H9 (cell line): Measurements from ENCODE around the gene NSMF. TPM values are rescaled to one million over a fixed set of nuclear protein-coding genes. Genes with fewer than 3 reads are reported as not detected.
"Not testable (repeated sequence)": the region's sequence is repeated elsewhere in the genome, so short reads cannot be mapped to it uniquely, and the experiment has no call there.

Source experiments
- DNase-seq: peaks from one replicate; pipeline ENCODE4 v3.0.0-alpha.2; 2017
- H2AFZ ChIP-seq: one replicate; pipeline ENCODE4 v1.6.1; 2013; ENCODE audit warnings: mild to moderate bottlenecking, low read length, control low read depth, moderate library complexity
- H2AK5ac ChIP-seq: 2 replicates; pipeline ENCODE4 v1.6.1; 2013; ENCODE audit warnings: low read length, control low read depth, mixed read lengths; ENCODE audit not compliant: insufficient read length
- H2BK120ac ChIP-seq: one replicate; pipeline ENCODE4 v1.6.1; 2013; ENCODE audit warnings: low read depth, mild to moderate bottlenecking, low read length, control low read depth, inconsistent platforms; ENCODE audit not compliant: poor library complexity, severe bottlenecking
- H2BK12ac ChIP-seq: 2 replicates; pipeline ENCODE4 v1.6.1; 2013; ENCODE audit warnings: low read length, control low read depth, mixed read lengths, low read depth; ENCODE audit not compliant: insufficient read length
- H2BK15ac ChIP-seq: 2 replicates; pipeline ENCODE4 v1.6.1; 2013; ENCODE audit warnings: low read depth, low read length, control low read depth
- H2BK20ac ChIP-seq: one replicate; pipeline ENCODE4 v1.6.1; 2013; ENCODE audit warnings: low read depth, mild to moderate bottlenecking, low read length, control low read depth, inconsistent platforms; ENCODE audit not compliant: poor library complexity, severe bottlenecking
- H2BK5ac ChIP-seq: 2 replicates; pipeline ENCODE4 v1.6.1; 2013; ENCODE audit warnings: low read length, control low read depth, mixed read lengths; ENCODE audit not compliant: insufficient read length
- H3K14ac ChIP-seq: 2 replicates; pipeline ENCODE4 v1.6.1; 2013; ENCODE audit warnings: low read length, control low read depth; ENCODE audit not compliant: insufficient read depth
- H3K18ac ChIP-seq: 2 replicates; pipeline ENCODE4 v1.6.1; 2013; ENCODE audit warnings: low read depth, mild to moderate bottlenecking, mixed read lengths, low read length, control low read depth; ENCODE audit not compliant: insufficient read length
- H3K23ac ChIP-seq: 2 replicates; pipeline ENCODE4 v1.6.1; 2013; ENCODE audit warnings: low read length, control low read depth, mixed read lengths, low read depth; ENCODE audit not compliant: insufficient read length
- H3K23me2 ChIP-seq: 2 replicates; pipeline ENCODE4 v1.6.1; 2013; ENCODE audit warnings: low read depth, mild to moderate bottlenecking, mixed read lengths, low read length, control low read depth; ENCODE audit not compliant: insufficient read length, poor library complexity, severe bottlenecking
- H3K27ac ChIP-seq: 2 replicates; pipeline ENCODE4 v1.5.1; 2013; ENCODE audit warnings: low read length, control low read depth, mixed read lengths, low read depth; ENCODE audit not compliant: insufficient read length
- H3K27me3 ChIP-seq: 2 replicates; pipeline ENCODE4 v1.6.1; 2013; ENCODE audit warnings: low read length, control low read depth, inconsistent platforms; ENCODE audit not compliant: insufficient read depth
- H3K4ac ChIP-seq: 2 replicates; pipeline ENCODE4 v1.6.1; 2013; ENCODE audit warnings: low read depth, mild to moderate bottlenecking, control low read depth, inconsistent platforms, low read length, moderate library complexity
- H3K4me1 ChIP-seq: 2 replicates; pipeline ENCODE4 v1.6.1; 2013; ENCODE audit warnings: low read length, control low read depth, inconsistent platforms; ENCODE audit not compliant: insufficient read depth
- H3K4me2 ChIP-seq: 2 replicates; pipeline ENCODE4 v1.6.1; 2013; ENCODE audit warnings: low read length, control low read depth, mixed read lengths; ENCODE audit not compliant: insufficient read length, insufficient read depth
- H3K56ac ChIP-seq: 2 replicates; pipeline ENCODE4 v1.6.1; 2013; ENCODE audit warnings: low read depth, mild to moderate bottlenecking, mixed read lengths, low read length, control low read depth; ENCODE audit not compliant: insufficient read length
- H3K79me1 ChIP-seq: 2 replicates; pipeline ENCODE4 v1.6.1; 2013; ENCODE audit warnings: low read depth, mild to moderate bottlenecking, moderate library complexity, low read length, control low read depth, inconsistent platforms; ENCODE audit not compliant: insufficient read depth, poor library complexity, severe bottlenecking
- H3K79me2 ChIP-seq: 2 replicates; pipeline ENCODE4 v1.6.1; 2013; ENCODE audit warnings: low read length, control low read depth, inconsistent platforms; ENCODE audit not compliant: insufficient read depth
- H3K9ac ChIP-seq: 2 replicates; pipeline ENCODE4 v1.6.1; 2013; ENCODE audit warnings: low read length, control low read depth, mixed read lengths; ENCODE audit not compliant: insufficient read length; ENCODE audit errors: extremely low read depth
- H3K9me3 ChIP-seq: one replicate; pipeline ENCODE4 v1.6.1; 2013; ENCODE audit warnings: low read depth, low read length, inconsistent platforms; ENCODE audit not compliant: control insufficient read depth
- H3T11ph ChIP-seq: one replicate; pipeline ENCODE4 v1.6.1; 2013; ENCODE audit warnings: mild to moderate bottlenecking, low read length, control low read depth, inconsistent platforms
- H4K20me1 ChIP-seq: one replicate; pipeline ENCODE4 v1.6.1; 2013; ENCODE audit not compliant: control insufficient read depth, insufficient read length, insufficient read depth
- H4K5ac ChIP-seq: 2 replicates; pipeline ENCODE4 v1.6.1; 2013; ENCODE audit warnings: low read depth, mild to moderate bottlenecking, mixed read lengths, low read length, control low read depth; ENCODE audit not compliant: insufficient read length
- H4K8ac ChIP-seq: replicated peaks from 2 replicates; pipeline ENCODE4 v1.6.1; 2013; ENCODE audit warnings: low read length, control low read depth, mixed read lengths, low read depth; ENCODE audit not compliant: insufficient read length
- H4K91ac ChIP-seq: 2 replicates; pipeline ENCODE4 v1.6.1; 2013; ENCODE audit warnings: low read depth, mild to moderate bottlenecking, moderate library complexity, mixed read lengths, low read length, control low read depth; ENCODE audit not compliant: insufficient read length
- H3K27ac Mint-ChIP-seq, 3 experiments: 2 replicates in 2 of 3; 3 replicates in 1 of 3; pipeline ENCODE4 v1.8.0; 2020 to 2021; ENCODE audit warnings: mixed read lengths in 3 of 3, mild to moderate bottlenecking in 1 of 3, moderate library complexity in 1 of 3
- H3K27me3 Mint-ChIP-seq: 2 replicates; pipeline ENCODE4 v1.8.0; 2021; ENCODE audit warnings: low read depth, mild to moderate bottlenecking, moderate library complexity, mixed read lengths
- H3K36me3 Mint-ChIP-seq, 3 experiments: 2 replicates in 2 of 3; 3 replicates in 1 of 3; pipeline ENCODE4 v1.8.0; 2020 to 2021; ENCODE audit warnings: low read depth in 3 of 3, mixed read lengths in 3 of 3; ENCODE audit not compliant: insufficient read depth in 1 of 3
- H3K4me1 Mint-ChIP-seq, 2 experiments: 2 replicates each; pipeline ENCODE4 v1.8.0; 2020; ENCODE audit warnings: mixed read lengths in 2 of 2
- H3K4me3 Mint-ChIP-seq, 2 experiments: 2 replicates in 1 of 2; 3 replicates in 1 of 2; pipeline ENCODE4 v1.8.0; 2020 to 2021; ENCODE audit warnings: mild to moderate bottlenecking in 2 of 2, mixed read lengths in 2 of 2, moderate library complexity in 1 of 2
- H3K9me3 Mint-ChIP-seq, 2 experiments: 2 replicates in 1 of 2; 3 replicates in 1 of 2; pipeline ENCODE4 v1.8.0; 2020; ENCODE audit warnings: mild to moderate bottlenecking in 2 of 2, mixed read lengths in 2 of 2, moderate library complexity in 1 of 2
- WGBS: extraction: QIAGEN DNeasy Blood & Tissue Kit; methylation state at CpG from one replicate; pipeline ENCODE4 v1.1.7; 2013; ENCODE audit warnings: missing lambda C conversion rate, low lambda C conversion rate, mixed read lengths; ENCODE audit not compliant: insufficient read length; ENCODE audit errors: extremely low coverage; 5-methylcytosine and 5-hydroxymethylcytosine counted together
- total RNA-seq: library from RNA; stranded (reverse); gene quantifications from 2 replicates; pipeline ENCODE4 v1.2.1, GENCODE V29; 2021
- TF ChIP-seq, protein P1 (sequence below): fragments of 200-600 bp; sonication (generic); conservative IDR thresholded peaks from 3 replicates; pipeline ENCODE4 v1.8.0; 2021; ENCODE audit warnings: antibody characterized with exemption, mild to moderate bottlenecking

NSMF gene
- total RNA-seq, 1 experiment from 2014 or later: 46.3 TPM

DNA sequence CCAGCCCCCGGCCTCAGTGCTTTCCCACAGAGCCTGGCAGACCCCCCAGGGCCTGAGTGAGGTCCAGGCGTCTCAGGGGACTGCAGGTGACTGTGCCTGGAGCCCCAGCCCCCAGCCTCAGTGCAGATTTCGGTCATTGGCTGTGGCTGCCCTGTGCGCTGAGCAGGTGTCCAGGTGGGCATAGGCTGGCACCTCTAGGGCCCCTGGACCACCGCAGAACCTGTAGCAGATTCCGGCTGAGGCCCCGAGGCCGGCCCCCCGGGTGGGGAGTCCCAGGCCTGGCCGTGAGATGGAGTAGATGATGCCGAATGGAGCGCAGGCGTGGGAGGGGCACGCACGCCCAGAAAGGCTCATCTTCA is 48.3 kb downstream of the NSMF start:
- H3K27ac Mint-ChIP-seq: no peak overlapping the region
- Histone ChIP-seq H3K4me2 (no peak overlapping the region), H2BK12ac (no peak overlapping the region), H2BK120ac (no peak overlapping the region), H2BK20ac (no peak overlapping the region), H2AK5ac (no peak overlapping the region), H3K4me1 (no peaks in the 10 kb centered on the region), H3K4ac (no peak overlapping the region), H3K79me2 (no peaks in the 10 kb centered on the region), H3K14ac (no peak overlapping the region), H2BK15ac (peak overlapping the region; percentile 40; the same call in 1 of the 2 replicates), H2AFZ (no peak overlapping the region), H3K23ac (no peak overlapping the region), H2BK5ac (no peak overlapping the region), H4K5ac (no peak overlapping the region), H3K18ac (no peak overlapping the region), H3K9ac (no peak overlapping the region), H3K27ac (no peak overlapping the region), H3K56ac (no peak overlapping the region), H3K9me3 (no peaks in the 10 kb centered on the region), H4K20me1 (no peaks in the 10 kb centered on the region), H3K23me2 (peaks cover 3% of the 10 kb centered on the region), H3T11ph (no peak overlapping the region), H3K27me3 (no peaks in the 10 kb centered on the region), H3K79me1 (no peaks in the 10 kb centered on the region), H4K8ac (no peak overlapping the region), H4K91ac (no peak overlapping the region)
- no peaks in the 10 kb centered on the region for H3K9me3 Mint-ChIP-seq
- H3K36me3 Mint-ChIP-seq: peaks cover 0 to 2% (median 0%) of the 10 kb centered on the region in 3 experiments; a peak in 1 of 7 replicates
- DNase-seq: peak; percentile 21
- no CpG with 5 or more reads among the region's 15 CpGs for WGBS
- peaks cover 4% of the 10 kb centered on the region; the same call in 1 of the 2 replicates for H3K27me3 Mint-ChIP-seq
- no peak overlapping the region for H3K4me3 Mint-ChIP-seq
- TF ChIP-seq, protein P1, sequence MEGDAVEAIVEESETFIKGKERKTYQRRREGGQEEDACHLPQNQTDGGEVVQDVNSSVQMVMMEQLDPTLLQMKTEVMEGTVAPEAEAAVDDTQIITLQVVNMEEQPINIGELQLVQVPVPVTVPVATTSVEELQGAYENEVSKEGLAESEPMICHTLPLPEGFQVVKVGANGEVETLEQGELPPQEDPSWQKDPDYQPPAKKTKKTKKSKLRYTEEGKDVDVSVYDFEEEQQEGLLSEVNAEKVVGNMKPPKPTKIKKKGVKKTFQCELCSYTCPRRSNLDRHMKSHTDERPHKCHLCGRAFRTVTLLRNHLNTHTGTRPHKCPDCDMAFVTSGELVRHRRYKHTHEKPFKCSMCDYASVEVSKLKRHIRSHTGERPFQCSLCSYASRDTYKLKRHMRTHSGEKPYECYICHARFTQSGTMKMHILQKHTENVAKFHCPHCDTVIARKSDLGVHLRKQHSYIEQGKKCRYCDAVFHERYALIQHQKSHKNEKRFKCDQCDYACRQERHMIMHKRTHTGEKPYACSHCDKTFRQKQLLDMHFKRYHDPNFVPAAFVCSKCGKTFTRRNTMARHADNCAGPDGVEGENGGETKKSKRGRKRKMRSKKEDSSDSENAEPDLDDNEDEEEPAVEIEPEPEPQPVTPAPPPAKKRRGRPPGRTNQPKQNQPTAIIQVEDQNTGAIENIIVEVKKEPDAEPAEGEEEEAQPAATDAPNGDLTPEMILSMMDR: no peak
- H3K4me1 Mint-ChIP-seq: peaks cover 0 to 5% of the 10 kb centered on the region in 2 experiments; a peak in 1 of 4 replicates

DNA sequence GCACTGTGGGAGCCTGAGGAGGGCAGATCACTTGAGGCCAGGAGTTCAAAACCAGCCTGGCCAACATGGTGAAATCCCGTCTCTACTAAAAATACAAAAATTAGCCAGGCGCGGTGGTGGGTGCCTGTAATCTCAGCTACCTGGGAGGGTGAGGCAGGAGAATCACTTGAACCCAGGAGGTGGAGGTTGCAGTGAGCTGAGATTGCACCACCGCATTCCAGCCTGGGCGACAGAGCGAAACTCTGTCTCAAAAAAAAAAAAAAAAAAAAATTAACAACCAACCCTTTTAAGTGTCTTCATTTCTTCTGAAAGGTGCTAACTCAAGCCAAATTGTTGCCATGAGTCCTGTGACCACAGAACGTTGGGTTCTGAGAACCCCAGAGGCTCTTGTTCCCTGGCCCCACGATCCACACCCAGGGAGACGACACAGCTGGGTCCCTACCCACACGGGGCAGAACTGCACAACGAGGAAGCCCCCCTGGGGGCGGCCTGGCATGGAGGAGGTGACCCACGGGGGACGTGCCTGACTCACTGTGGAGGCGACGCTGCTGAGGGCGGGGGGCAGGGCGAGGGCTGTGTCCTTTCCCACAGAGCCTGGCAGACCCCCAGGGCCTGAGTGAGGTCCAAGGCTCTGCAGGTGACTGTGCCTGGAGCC is 48.8 kb downstream of the NSMF start:
- not testable (repeated sequence) for H3K27ac ChIP-seq, H3K36me3 Mint-ChIP-seq, H3K27me3 Mint-ChIP-seq, H3K9ac ChIP-seq, H2BK120ac ChIP-seq, H3K27me3 ChIP-seq, DNase-seq, H3K14ac ChIP-seq, H4K5ac ChIP-seq, H2BK20ac ChIP-seq, H3K27ac Mint-ChIP-seq, H3K23ac ChIP-seq, H3K23me2 ChIP-seq, H3K9me3 Mint-ChIP-seq, H2AK5ac ChIP-seq, H3K79me2 ChIP-seq, H3K4ac ChIP-seq, H4K20me1 ChIP-seq, H3K56ac ChIP-seq, H3K4me3 Mint-ChIP-seq, H3K4me1 Mint-ChIP-seq, H3K4me2 ChIP-seq, H2BK15ac ChIP-seq, H3K9me3 ChIP-seq, H4K91ac ChIP-seq, H4K8ac ChIP-seq, H3K79me1 ChIP-seq, H3T11ph ChIP-seq, H2AFZ ChIP-seq, H3K18ac ChIP-seq, H2BK5ac ChIP-seq, H3K4me1 ChIP-seq, H2BK12ac ChIP-seq
- no CpG with 5 or more reads among the region's 18 CpGs for WGBS
